Keratinocyte (primary cell): Measurements from ENCODE around the gene NID2.

Experiments used
- CTCF ChIP-seq, 3 experiments: IDR thresholded peaks in 1 of 3; conservative IDR thresholded peaks in 1 of 3; optimal IDR thresholded peaks in 1 of 3; 2 replicates in 2 of 3; 3 replicates in 1 of 3; pipeline versions ENCODE3 to v1.5.1; 2011; ENCODE audit warnings: low read length in 3 of 3, mild to moderate bottlenecking in 3 of 3, moderate library complexity in 2 of 3, control low read depth in 1 of 3, inconsistent platforms in 1 of 3; ENCODE audit not compliant: insufficient read depth in 2 of 3; ENCODE audit errors: extremely low read depth in 1 of 3
- EZH2 ChIP-seq: IDR thresholded peaks from one replicate; pipeline ENCODE4 v1.6.1; 2012; ENCODE audit warnings: inconsistent platforms, mild to moderate bottlenecking, low read length, moderate library complexity

- no peak for TF ChIP-seq CTCF (optimal IDR thresholded peaks at IDR 0.05 in 1 of 3, IDR thresholded peaks at IDR 0.05 in 1 of 3, conservative IDR thresholded peaks at IDR 0.05 in 1 of 3; ENCODE audit: extremely low read depth in 1 of 3, insufficient read depth in 2 of 3, low read length in 3 of 3)
- no peak for TF ChIP-seq EZH2
These were observed 7.0 kb downstream of the NID2 start for GRCh38 chr14:52061890-52062289.
